HTR-8/SVneo (cell line): ENCODE data around the gene SCAMP3.

Source experiments
- DNase-seq: peaks from one replicate; pipeline ENCODE4 v3.0.0; 2011; ENCODE audit warnings: low spot score, mixed read lengths; ENCODE audit not compliant: insufficient read length
- FAIRE-seq: peaks from 2 replicates; lab custom pipeline; 2011; peaks lifted over from hg19 to GRCh38; lab: Jason Lieb, UNC

Gene SCAMP3

DNA sequence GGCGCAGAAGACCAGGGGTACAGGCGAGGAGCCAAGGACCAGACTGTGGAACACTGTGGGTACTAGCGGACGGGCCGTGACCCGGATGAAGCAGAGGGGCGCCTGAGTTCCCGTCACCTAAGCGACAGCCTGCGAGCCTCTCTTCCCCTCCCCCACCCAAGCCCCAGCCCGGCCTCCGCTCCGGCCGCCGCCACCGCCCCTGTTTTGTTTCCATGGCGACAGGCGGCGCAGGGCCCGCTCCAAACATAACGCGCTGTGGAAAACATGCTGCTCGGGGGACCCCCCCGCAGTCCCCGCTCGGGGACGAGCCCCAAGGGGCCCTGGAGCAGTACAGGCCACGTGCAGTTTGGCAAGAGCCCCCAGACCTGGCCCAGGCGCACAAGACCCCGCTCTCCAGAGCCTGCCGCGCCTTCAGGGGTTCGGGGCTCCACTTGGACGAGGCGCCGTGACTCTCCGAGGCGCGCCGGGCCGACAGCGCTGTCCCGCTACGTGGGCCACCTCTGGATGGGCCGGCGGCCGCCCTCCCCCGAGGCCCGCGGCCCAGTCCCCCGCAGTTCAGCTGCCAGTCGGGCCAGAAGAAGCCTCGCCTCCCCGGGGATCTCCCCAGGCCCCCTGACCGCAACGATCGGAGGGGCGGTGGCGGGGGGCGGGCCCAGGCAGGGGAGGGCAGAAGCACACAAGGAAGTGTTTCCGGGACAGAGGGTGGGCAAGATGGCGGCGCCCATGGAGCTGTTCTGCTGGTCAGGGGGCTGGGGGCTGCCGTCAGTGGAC, 53.4 kb downstream of the SCAMP3 start, which contains the start of gene MTX1:
Gene MTX1 (plus strand): TSS at position 155 of the 771 bp plus-strand sequence. CDS start 110 bp downstream, at position 265.
- no peak for FAIRE-seq
- DNase-seq, result peak; percentile 75

DNA sequence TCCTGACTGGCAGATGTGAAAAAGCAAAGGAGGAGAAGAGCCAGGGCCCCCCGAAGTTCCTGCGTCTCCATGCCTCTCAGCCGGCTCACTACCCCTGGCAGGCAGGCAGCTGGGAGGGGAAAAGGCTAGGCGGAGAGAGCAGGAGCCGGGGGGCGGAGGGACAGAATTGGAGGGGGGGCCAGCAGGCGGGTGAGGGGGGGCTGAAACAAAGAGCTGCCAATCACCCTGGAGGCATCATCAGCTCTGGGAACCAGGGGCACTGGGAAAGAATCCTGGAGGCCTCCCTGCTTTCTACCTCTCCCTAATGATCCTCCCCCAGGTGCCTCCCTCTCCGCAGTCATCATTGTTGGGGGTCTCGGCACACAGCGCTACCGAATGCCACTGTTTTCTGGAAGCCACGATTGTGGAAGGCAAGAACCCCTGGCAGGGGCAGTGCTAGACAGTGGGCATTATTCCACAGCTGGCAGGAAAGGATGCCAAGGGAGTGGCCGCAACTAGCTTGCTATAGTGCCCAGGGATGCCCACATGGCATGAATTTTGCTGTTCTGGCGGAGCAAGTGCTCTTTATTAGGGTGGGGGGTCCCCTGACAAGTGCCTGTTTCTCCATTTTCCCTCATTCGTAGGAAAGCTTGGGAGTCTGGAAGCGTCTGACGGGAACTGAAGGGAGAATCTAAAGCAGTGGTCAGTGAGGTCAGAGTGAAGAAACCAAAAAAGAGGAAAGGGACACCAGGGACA, 54.2 kb downstream of the SCAMP3 start, which contains the start of gene THBS3:
Gene THBS3 (minus strand): TSS at position 92 of the 735 bp plus-strand sequence. CDS start 21 bp downstream, at position 71.
- FAIRE-seq, result no peak
- no peak for DNase-seq

DNA sequence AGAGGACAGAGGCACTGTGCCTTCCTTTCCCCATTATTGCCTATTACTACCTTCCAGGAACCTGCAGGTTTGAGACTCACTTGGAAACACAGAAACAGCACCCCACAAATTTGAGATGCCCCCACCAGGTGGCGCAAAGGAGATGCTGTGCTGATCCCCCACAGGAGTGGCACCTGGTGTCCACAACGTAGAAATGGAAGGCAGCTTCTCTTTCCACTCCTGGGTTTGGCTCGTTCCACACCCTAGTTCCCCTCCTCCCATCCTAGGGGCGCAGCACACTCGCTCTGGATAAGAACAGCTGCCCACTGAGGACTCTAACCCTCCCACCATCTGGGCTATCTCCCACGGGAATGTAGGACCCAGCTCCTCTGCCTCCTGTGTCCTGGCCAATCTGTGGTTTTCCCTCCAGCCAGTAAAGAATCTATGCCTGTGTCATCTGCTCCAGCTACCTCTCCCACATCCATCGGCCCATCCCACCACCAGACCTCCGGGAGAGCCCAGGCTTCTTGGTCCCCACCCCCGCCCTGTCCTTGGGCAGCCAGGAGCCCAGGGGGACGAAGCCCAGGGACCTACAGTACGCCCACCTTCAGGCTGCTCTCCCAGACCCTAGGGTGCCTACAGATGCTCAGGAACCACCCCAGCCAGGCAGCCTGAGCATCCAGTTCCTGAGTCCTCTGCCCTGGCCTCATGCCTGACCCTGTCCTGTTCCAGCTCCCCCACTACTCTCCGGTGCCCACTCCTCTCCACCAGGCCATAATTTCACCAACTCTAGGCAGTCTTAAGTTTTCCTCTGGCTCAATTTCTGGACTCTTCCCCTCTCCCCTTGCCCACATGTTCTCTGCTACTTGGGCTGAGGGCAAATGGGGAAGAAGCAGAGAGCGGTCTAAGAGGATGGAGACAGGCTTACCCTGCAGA, 55.0 kb downstream of the SCAMP3 start:
- peak; percentile 71 for DNase-seq
- FAIRE-seq, result no peak
